ENCODE results near the gene MCF2L2.

MCF2L2 gene

DNA sequence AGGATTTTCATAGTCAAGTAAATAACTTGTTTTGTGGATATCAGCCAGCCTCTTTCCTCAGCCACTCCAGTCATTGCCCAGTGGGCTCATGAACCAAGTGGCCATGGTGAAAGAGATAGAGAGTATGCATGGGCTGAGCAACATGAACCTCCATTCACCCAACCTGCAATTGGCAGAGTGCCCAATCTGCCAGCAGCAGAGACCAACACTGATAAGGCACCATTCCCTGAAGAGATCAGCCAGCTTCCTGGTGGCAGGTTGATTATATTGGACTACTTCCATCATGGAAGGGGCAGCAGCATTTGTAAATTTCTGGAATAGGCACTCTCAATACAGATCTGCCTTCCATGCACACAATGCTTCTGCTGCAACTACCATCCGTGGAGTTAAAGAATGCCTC lies 10.3 kb upstream of the MCF2L2 start:
- no peak for DNase-seq (ENCODE audit: low read depth, low spot score)
- POLR2A ChIA-PET, result no interaction called here
- no peak overlapping the region for H3K4me3 ChIP-seq (ENCODE audit: low read depth, low read length)
- CTCF ChIA-PET, result interaction anchor here (1.0 kb wide), 1 partner anchor 53 kb away, joined by 3 read pairs; no protein-coding TSS in a partner anchor
- no peak for TF ChIP-seq CTCF (IDR thresholded peaks at IDR 0.05; ENCODE audit: insufficient read depth, low read length, missing control alignments)

DNA sequence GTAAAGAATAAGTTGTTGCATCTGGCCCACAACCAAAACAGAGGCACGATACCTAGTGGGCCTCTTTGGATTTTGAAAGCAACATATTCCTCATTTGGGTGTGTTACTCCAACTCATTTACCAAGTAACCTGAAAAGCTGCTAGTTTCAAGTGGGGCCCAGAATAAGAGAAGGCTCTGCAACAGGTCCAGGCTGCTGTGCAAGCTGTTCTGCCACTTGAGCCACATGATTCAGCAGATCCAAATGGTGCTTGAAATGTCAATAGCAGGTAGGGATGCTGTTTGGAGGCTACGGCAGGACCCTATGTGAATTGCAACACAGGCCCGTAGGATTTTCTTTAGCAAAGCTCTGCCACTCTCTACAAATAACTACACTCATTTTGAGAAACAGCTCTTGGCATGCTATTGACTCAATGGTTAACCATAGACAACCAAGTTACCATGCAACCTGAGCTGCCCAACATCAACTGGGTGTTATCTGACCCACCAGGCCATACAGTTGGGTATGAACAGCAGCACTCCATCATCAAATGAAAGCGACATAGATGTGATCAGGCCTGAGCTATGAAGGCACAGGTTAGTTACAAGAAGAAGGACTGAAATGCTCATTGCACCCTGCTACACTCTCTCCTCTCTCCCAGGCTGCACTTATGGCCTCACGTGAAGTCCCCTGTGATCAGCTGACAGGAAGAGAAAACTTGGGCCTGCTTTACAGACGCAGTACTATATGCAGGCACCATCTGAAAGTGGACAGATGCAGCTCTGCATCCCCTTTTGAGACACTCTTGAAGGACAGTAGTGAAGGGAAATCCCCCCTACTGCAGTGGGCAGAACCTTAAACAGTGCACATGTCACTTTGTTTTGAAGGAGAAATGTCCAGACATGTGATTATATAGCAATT lies 9.5 kb upstream of the MCF2L2 start:
- no peak for DNase-seq (ENCODE audit: low read depth, low spot score)
- no peak overlapping the region for H3K4me3 ChIP-seq (ENCODE audit: low read depth, low read length)
- TF ChIP-seq CTCF (IDR thresholded peaks at IDR 0.05; ENCODE audit: insufficient read depth, low read length, missing control alignments), result no peak
- CTCF ChIA-PET, result no interaction called here
- POLR2A ChIA-PET, result no interaction called here

- H3K4me3 ChIP-seq (ENCODE audit: low read depth, low read length), result no peak overlapping the region
- ChIA-PET CTCF (no interaction called here), POLR2A (no interaction called here)
- DNase-seq (ENCODE audit: low read depth, low spot score), result no peak
- no peak for TF ChIP-seq CTCF (IDR thresholded peaks at IDR 0.05; ENCODE audit: insufficient read depth, low read length, missing control alignments)
Observed at GRCh38 chr3:183437061-183437460, 8.6 kb upstream of the MCF2L2 start.

DNA sequence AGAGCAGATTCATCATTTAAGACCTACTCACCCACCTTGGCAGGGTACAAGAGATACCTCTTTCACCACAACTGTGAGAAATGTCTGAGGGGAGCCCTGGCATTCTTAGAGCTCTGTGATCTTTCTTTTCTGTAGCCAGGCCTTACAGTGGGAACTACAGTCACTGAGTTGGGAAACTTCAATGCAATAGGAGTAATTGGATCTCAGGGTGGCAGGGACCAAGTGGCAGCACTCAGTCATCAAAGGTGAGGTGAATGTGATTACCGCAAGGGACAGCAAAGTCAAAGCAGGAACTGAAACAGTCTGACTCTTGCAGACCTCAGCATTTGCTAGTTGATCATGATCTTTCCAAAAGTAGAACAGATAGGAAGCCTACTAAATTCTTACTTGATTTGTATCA lies 7.2 kb upstream of the MCF2L2 start:
- TF ChIP-seq CTCF (IDR thresholded peaks at IDR 0.05; ENCODE audit: insufficient read depth, low read length, missing control alignments), result no peak
- POLR2A ChIA-PET, result no interaction called here
- no peak overlapping the region for H3K4me3 ChIP-seq (ENCODE audit: low read depth, low read length)
- no peak for DNase-seq (ENCODE audit: low read depth, low spot score)
- CTCF ChIA-PET, result no interaction called here

DNA sequence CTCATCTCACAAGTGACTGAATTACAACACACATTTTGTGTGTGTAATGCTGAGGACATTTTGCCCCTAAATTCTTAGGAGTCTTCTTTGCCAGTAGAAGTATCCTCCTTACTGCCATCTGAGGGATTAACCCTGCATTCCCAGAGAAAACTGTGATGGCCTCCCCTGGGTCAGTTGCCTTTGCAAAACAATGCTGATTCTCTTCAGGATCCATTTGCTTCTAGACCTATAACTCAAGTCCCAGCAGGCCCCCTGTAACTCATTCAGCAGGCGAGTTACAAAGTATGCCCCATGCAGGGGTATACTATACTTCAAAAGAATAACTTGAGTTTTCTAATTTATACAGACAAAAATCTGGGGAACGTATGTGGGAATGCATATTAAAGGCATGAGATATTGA lies 6.6 kb upstream of the MCF2L2 start:
- POLR2A ChIA-PET, result no interaction called here

DNA sequence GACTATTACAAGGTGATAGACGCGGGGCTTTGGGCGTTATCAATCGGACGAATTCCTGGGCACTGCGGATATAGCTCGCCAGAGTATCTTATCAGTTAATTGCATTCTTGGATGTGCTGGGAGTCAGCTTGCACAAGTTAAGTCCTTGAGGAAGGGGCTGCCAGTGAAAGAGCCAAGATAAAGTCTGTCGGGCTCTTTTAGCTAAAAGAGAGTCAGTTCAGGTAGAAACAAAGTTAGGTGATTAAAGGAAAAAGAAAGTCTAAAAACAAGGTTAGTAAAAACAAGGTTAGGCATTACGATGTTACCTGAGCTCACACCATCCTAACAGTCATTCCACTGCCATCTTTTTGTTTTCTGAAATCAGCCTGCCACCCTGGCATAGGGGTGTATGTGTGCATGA lies 6.1 kb upstream of the MCF2L2 start:
- TF ChIP-seq CTCF (IDR thresholded peaks at IDR 0.05; ENCODE audit: insufficient read depth, low read length, missing control alignments), result no peak
- DNase-seq (ENCODE audit: low read depth, low spot score), result no peak
- H3K4me3 ChIP-seq (ENCODE audit: low read depth, low read length), result no peak overlapping the region
- POLR2A ChIA-PET, result no interaction called here
- CTCF ChIA-PET, result no interaction called here

More for the DNA sequence above, 6.6 kb upstream of the MCF2L2 start:
- no peak for DNase-seq (ENCODE audit: low read depth, low spot score)
- no peak for TF ChIP-seq CTCF (IDR thresholded peaks at IDR 0.05; ENCODE audit: insufficient read depth, low read length, missing control alignments)
- CTCF ChIA-PET, result no interaction called here
- H3K4me3 ChIP-seq (ENCODE audit: low read depth, low read length), result no peak overlapping the region
